Measurements from ENCODE around the gene WDFY1.
A peak's percentile ranks its signal among the peaks of the same experiment; 100 is the strongest.

Gene WDFY1

DNA sequence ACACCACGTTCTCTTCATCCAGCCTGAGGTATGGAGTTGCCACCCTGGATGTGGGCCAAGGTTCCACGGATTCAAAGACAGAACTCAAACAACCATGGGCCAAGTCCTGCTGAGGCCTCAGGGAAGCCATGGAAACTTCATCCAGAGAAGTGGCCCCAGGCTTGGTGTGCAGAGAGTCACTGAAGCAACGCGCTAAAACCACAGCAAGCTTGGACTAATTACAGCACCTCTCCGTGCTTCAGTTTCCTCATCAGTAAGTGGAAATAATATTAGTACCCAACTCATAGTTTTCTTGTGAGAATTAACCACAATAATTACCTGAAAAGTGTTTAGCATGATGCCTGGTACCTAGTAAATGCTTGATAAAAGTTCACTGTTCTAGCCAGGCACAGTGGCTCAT is 88.6 kb downstream of the WDFY1 start:
- H3K36me3 ChIP-seq (ENCODE audit: control insufficient read depth in 2 of 2, insufficient read depth in 2 of 2, low read length in 2 of 2): no peaks in the 10 kb centered on the region
- H3K9ac ChIP-seq (ENCODE audit: low read length in 2 of 2): no peak overlapping the region
- no peak overlapping the region for H3K4me3 ChIP-seq (ENCODE audit: low read length in 2 of 2)
- no peaks in the 10 kb centered on the region for H3K9me3 ChIP-seq (ENCODE audit: control insufficient read depth in 2 of 2, low read length in 2 of 2)
- H3K4me1 ChIP-seq (ENCODE audit: control insufficient read depth, insufficient read depth, low read length): no peaks in the 10 kb centered on the region
- no peaks in the 10 kb centered on the region for H3K27me3 ChIP-seq (ENCODE audit: control insufficient read depth in 1 of 2, insufficient read depth in 2 of 2, low read length in 2 of 2)
- no peak overlapping the region for H3K27ac ChIP-seq (ENCODE audit: low read length)

DNA sequence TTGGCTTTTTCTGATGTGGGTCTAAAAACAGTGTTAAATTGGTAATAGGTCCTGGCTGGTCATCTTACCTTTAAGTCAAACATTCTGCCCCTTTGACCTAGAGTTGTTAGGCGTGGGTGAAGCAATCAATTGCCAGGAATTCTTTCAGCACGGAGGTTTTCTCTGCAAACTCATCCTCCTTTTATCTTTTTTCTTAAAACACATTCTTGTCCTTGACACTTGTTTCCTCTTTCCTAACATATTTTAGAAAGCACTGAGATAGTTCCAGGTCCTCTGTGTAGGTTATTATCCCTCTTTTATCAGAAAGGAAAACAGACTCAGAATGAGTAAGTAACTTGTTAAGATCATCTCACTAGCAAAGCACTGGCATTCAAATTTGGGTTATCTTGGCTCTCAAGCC is 89.1 kb downstream of the WDFY1 start:
- no peaks in the 10 kb centered on the region for H3K27me3 ChIP-seq (ENCODE audit: control insufficient read depth in 1 of 2, insufficient read depth in 2 of 2, low read length in 2 of 2)
- H3K4me1 ChIP-seq (ENCODE audit: control insufficient read depth, insufficient read depth, low read length): no peaks in the 10 kb centered on the region
- no peak overlapping the region for H3K9ac ChIP-seq (ENCODE audit: low read length in 2 of 2)
- H3K36me3 ChIP-seq (ENCODE audit: control insufficient read depth in 2 of 2, insufficient read depth in 2 of 2, low read length in 2 of 2): no peaks in the 10 kb centered on the region
- H3K9me3 ChIP-seq (ENCODE audit: control insufficient read depth in 2 of 2, low read length in 2 of 2): no peaks in the 10 kb centered on the region
- no peak overlapping the region for H3K4me3 ChIP-seq (ENCODE audit: low read length in 2 of 2)
- H3K27ac ChIP-seq (ENCODE audit: low read length): no peak overlapping the region

DNA sequence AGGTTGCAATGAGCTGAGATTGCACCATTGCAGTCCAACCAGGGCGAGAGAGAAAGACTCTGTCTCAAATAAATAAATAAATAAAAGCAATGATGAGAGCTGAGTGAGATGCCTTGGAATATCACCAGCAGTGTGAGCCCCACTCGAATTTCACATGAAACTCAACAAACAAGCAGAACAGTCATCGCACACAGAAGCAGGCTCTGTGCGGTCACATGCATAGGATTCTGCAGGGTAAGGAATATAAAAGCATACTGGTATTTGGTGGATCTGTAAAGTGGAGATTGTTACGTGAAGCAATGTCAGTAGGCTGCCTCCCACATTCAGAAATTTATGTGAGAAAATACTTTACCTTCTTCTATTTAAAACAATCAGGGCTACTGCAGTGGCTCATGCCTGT is 89.7 kb downstream of the WDFY1 start:
- Histone ChIP-seq H3K9ac (ENCODE audit: low read length in 2 of 2) (no peak overlapping the region), H3K27me3 (ENCODE audit: control insufficient read depth in 1 of 2, insufficient read depth in 2 of 2, low read length in 2 of 2) (no peaks in the 10 kb centered on the region), H3K4me1 (ENCODE audit: control insufficient read depth, insufficient read depth, low read length) (no peaks in the 10 kb centered on the region), H3K27ac (ENCODE audit: low read length) (no peak overlapping the region), H3K4me3 (ENCODE audit: low read length in 2 of 2) (no peak overlapping the region), H3K9me3 (ENCODE audit: control insufficient read depth in 2 of 2, low read length in 2 of 2) (no peaks in the 10 kb centered on the region), H3K36me3 (ENCODE audit: control insufficient read depth in 2 of 2, insufficient read depth in 2 of 2, low read length in 2 of 2) (no peaks in the 10 kb centered on the region)

DNA sequence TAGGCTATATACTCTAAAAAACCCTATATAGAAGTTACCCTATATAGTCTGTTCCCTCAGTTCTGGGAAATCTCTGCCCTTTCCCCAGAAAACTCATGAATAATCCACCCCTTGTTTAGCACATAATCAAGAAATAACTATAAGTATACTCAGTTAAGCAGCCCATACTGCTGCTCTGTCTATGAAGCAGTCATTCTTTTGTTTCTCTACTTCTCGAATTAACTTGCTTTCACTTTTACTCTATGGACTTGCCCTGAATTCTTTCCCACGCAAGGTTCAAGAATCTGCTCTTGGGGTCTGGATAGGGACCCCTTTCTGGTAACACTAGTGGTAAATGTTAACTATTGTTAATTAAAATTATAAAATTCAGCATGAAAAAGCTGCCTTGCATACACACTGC is 90.4 kb downstream of the WDFY1 start:
- H3K36me3 ChIP-seq (ENCODE audit: control insufficient read depth in 2 of 2, insufficient read depth in 2 of 2, low read length in 2 of 2): no peaks in the 10 kb centered on the region

DNA sequence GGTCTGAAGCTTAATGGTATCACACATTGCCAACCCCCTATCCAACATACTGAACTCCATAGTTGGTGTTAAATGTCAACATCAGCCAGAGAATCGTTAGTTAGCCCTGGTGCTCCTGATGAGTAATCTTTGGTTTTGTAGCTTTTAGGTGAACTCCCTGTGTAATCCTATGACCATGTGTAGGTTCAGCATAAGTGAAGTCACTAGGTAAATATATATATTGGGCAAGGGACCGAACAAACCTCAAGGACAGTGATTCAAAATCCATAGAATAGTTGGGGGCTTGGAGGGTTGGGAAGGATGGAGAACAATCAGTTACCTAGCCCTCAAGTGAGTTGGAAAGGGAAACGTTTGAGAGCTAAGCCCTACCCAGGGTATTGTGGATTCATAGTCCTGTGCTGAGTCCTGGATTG is 91.7 kb downstream of the WDFY1 start:
- H3K27ac ChIP-seq (ENCODE audit: low read length): no peak overlapping the region

More for the DNA sequence above, 90.4 kb downstream of the WDFY1 start:
- H3K9ac ChIP-seq (ENCODE audit: low read length in 2 of 2): no peak overlapping the region
- no peak overlapping the region for H3K4me3 ChIP-seq (ENCODE audit: low read length in 2 of 2)
- no peaks in the 10 kb centered on the region for H3K9me3 ChIP-seq (ENCODE audit: control insufficient read depth in 2 of 2, low read length in 2 of 2)
- H3K4me1 ChIP-seq (ENCODE audit: control insufficient read depth, insufficient read depth, low read length): no peaks in the 10 kb centered on the region
- H3K27ac ChIP-seq (ENCODE audit: low read length): no peak overlapping the region
- H3K27me3 ChIP-seq (ENCODE audit: control insufficient read depth in 1 of 2, insufficient read depth in 2 of 2, low read length in 2 of 2): no peaks in the 10 kb centered on the region

DNA sequence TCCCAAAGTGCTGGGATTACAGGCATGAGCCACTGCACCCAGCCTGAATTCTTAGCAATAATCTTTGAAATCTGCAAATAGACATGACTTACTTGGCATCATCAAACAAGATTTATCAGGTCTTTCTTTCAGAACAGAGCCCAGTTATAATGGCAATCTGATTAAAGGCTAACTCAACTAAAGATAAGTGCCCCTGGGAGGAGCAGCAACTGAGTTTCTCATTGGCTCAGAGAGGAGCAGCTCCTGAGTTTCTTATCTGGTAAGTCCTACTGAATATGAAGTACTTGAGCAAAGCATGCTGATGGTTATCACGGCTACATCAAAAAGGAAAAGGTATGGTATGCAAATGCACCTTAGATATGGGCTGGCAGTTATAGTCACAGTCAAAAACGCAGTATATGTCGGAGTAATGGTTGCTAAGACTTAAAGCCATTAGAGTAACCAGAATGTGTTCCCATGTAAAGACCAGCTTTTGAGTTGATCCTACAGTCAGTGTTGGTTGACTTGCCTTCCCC is 92.8 kb downstream of the WDFY1 start:
- Histone ChIP-seq H3K27ac (ENCODE audit: low read length) (no peak overlapping the region), H3K4me1 (ENCODE audit: control insufficient read depth, insufficient read depth, low read length) (no peaks in the 10 kb centered on the region), H3K4me3 (ENCODE audit: low read length in 2 of 2) (no peak overlapping the region), H3K27me3 (ENCODE audit: control insufficient read depth in 1 of 2, insufficient read depth in 2 of 2, low read length in 2 of 2) (no peaks in the 10 kb centered on the region), H3K9me3 (ENCODE audit: control insufficient read depth in 2 of 2, low read length in 2 of 2) (no peaks in the 10 kb centered on the region), H3K36me3 (ENCODE audit: control insufficient read depth in 2 of 2, insufficient read depth in 2 of 2, low read length in 2 of 2) (no peaks in the 10 kb centered on the region), H3K9ac (ENCODE audit: low read length in 2 of 2) (no peak overlapping the region)

More for the DNA sequence above, 91.7 kb downstream of the WDFY1 start:
- no peak overlapping the region for H3K4me3 ChIP-seq (ENCODE audit: low read length in 2 of 2)
- no peak overlapping the region for H3K9ac ChIP-seq (ENCODE audit: low read length in 2 of 2)
- no peaks in the 10 kb centered on the region for H3K9me3 ChIP-seq (ENCODE audit: control insufficient read depth in 2 of 2, low read length in 2 of 2)
- H3K4me1 ChIP-seq (ENCODE audit: control insufficient read depth, insufficient read depth, low read length): no peaks in the 10 kb centered on the region
- H3K27me3 ChIP-seq (ENCODE audit: control insufficient read depth in 1 of 2, insufficient read depth in 2 of 2, low read length in 2 of 2): no peaks in the 10 kb centered on the region
- no peaks in the 10 kb centered on the region for H3K36me3 ChIP-seq (ENCODE audit: control insufficient read depth in 2 of 2, insufficient read depth in 2 of 2, low read length in 2 of 2)

DNA sequence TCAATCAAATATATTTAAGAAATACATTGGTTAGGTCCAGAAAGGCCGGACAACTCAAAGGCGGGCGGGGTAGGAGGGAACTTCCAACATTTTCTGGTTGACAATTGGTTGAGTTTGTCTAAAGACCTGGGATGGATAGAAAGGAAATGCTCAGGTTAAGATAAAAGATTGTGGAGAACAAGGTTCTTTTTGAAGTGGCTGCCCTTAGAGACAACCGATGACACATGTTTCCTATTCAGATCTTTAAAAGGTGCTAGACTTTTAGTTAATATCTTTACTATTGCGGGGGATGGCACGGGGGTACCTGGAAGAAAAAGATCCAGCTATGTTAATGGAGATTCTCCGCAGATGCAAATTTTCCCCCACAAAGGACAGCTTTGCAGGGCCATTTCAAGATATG is 97.7 kb downstream of the WDFY1 start:
- H3K9me3 ChIP-seq (ENCODE audit: control insufficient read depth in 2 of 2, low read length in 2 of 2): no peaks in the 10 kb centered on the region
- H3K27me3 ChIP-seq (ENCODE audit: control insufficient read depth in 1 of 2, insufficient read depth in 2 of 2, low read length in 2 of 2): no peaks in the 10 kb centered on the region
- H3K4me1 ChIP-seq (ENCODE audit: control insufficient read depth, insufficient read depth, low read length): no peaks in the 10 kb centered on the region
- no peak overlapping the region for H3K9ac ChIP-seq (ENCODE audit: low read length in 2 of 2)
- H3K27ac ChIP-seq (ENCODE audit: low read length): no peak overlapping the region
- H3K36me3 ChIP-seq (ENCODE audit: control insufficient read depth in 2 of 2, insufficient read depth in 2 of 2, low read length in 2 of 2): no peaks in the 10 kb centered on the region
- no peak overlapping the region for H3K4me3 ChIP-seq (ENCODE audit: low read length in 2 of 2)

DNA sequence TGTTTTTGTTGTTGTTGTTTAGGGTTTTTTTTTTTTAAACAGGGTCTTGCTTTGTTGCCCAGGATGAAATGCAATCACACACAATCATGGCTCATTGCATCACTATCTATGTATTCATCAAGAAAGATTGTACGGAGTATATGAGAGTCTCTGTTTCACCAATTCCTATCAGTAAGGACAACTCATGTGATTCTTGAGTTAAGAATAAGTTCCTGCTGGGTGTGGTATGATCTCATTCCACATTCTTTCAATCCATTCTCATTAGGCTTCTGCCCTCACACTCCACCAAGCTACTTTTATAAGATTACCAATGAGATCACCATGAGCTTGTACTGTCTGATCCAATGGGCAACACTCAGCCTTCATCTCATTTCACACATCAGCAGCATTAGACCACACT is 98.6 kb downstream of the WDFY1 start:
- H3K9me3 ChIP-seq (ENCODE audit: control insufficient read depth in 2 of 2, low read length in 2 of 2): no peaks in the 10 kb centered on the region
- no peak overlapping the region for H3K9ac ChIP-seq (ENCODE audit: low read length in 2 of 2)
- no peaks in the 10 kb centered on the region for H3K36me3 ChIP-seq (ENCODE audit: control insufficient read depth in 2 of 2, insufficient read depth in 2 of 2, low read length in 2 of 2)
- H3K4me3 ChIP-seq (ENCODE audit: low read length in 2 of 2): no peak overlapping the region
- no peaks in the 10 kb centered on the region for H3K27me3 ChIP-seq (ENCODE audit: control insufficient read depth in 1 of 2, insufficient read depth in 2 of 2, low read length in 2 of 2)
- H3K4me1 ChIP-seq (ENCODE audit: control insufficient read depth, insufficient read depth, low read length): no peaks in the 10 kb centered on the region
- H3K27ac ChIP-seq (ENCODE audit: low read length): no peak overlapping the region

DNA sequence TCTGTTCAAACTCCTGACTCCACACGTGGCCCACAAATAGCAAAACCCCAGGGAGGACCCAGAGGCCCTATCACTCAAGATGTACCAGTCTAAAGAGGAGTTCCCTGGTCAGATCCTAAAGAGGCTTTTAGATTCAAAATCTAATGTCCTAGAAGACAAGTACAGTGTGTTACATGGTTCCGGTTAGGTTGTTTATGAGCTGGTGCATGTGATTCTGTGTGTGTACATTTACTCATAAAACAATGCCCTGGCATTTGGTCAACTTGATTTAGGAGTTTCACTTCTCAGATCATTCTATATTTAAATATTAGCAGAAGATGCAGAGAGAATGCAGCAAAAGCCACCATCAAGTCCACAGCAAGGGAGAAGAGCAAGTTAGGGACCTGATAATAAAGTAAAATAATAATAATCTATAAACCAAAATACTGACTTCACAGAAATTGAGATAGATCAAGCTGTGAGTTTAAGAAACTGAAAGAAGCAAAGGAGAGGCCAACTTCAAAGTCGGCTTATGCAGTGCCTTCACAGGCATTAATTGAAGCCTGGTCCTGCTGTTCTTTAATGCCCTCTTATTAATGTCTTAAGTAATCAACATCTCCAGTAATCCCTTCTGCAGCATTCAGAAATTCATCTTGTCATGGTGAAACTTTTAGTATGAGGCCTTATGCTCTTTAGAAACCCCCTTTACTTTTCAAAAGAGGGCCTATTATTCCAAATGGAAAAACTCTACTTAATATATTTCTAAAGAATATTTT is 103.5 kb downstream of the WDFY1 start:
- H3K4me3 ChIP-seq (ENCODE audit: low read length in 2 of 2): no peak overlapping the region
- H3K27me3 ChIP-seq (ENCODE audit: control insufficient read depth in 1 of 2, insufficient read depth in 2 of 2, low read length in 2 of 2): no peaks in the 10 kb centered on the region
- H3K9me3 ChIP-seq (ENCODE audit: control insufficient read depth in 2 of 2, low read length in 2 of 2): no peaks in the 10 kb centered on the region
- H3K9ac ChIP-seq (ENCODE audit: low read length in 2 of 2): no peak overlapping the region
- no peaks in the 10 kb centered on the region for H3K36me3 ChIP-seq (ENCODE audit: control insufficient read depth in 2 of 2, insufficient read depth in 2 of 2, low read length in 2 of 2)
- no peak overlapping the region for H3K27ac ChIP-seq (ENCODE audit: low read length)
- H3K4me1 ChIP-seq (ENCODE audit: control insufficient read depth, insufficient read depth, low read length): peaks cover 6% of the 10 kb centered on the region

DNA sequence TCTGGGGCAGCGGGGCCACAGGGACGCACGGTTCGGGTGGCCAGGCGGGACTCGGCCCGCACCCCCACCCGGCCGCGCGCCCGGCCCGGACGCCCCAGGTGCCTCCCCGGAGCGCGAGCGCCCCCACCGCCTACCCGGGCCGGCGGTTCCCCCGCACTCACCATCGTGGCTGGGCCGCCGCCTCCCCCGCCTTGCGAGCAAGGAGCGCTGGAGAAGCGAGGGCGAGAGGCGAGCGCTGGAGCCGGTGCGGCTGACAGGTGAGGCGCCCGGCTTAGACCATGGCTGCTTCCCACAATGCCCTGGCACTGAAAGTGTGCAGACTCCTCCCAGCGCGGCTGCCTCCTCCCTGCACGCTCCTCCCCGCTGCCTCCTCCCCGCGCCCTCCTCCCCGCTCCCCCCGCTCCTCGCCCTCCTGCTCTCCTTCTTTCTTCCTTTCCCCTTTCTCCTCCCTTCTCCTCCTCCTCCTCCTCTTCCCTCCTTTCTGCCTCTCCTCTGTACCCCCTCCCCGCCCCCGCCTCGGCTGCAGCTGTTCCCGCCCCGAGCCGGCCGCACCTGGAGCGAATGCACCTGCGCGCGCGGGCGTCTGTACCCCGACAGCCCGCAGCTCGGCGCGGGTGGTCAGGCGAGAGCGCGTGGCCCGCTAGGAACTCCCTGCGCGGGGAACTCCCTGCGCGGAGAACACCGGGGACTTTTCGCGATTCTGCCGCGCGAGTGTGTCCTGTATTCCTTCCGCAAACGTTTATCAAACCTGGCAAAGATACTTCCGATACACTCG is 107.7 kb downstream of the WDFY1 start, which contains the start of gene AP1S3:
AP1S3 (minus strand) TSS at position 296 of the 775 bp plus-strand sequence; CDS start at position 164, 132 bp downstream.
- Histone ChIP-seq H3K36me3 (ENCODE audit: control insufficient read depth in 2 of 2, insufficient read depth in 2 of 2, low read length in 2 of 2) (no peaks in the 10 kb centered on the region), H3K27ac (ENCODE audit: low read length) (no peak within 1 kb of the TSS), H3K4me3 (ENCODE audit: low read length in 2 of 2) (peak within 1 kb of the TSS; percentile 55 to 74), H3K9me3 (ENCODE audit: control insufficient read depth in 2 of 2, low read length in 2 of 2) (no peaks in the 10 kb centered on the region), H3K9ac (ENCODE audit: low read length in 2 of 2) (peak within 1 kb of the TSS in 1 of 2 donors; percentile 38), H3K4me1 (ENCODE audit: control insufficient read depth, insufficient read depth, low read length) (peaks cover 13% of the 10 kb centered on the region), H3K27me3 (ENCODE audit: control insufficient read depth in 1 of 2, insufficient read depth in 2 of 2, low read length in 2 of 2) (no peaks in the 10 kb centered on the region)
